GM21723 (cell line): Measurements from ENCODE around the gene MMS19.

Experiments
- ATAC-seq: cut with Tn5 transposase; IDR thresholded peaks from one replicate; pipeline ENCODE4 v1.9.1; 2021; ENCODE audit warnings: mild to moderate bottlenecking, moderate library complexity; ENCODE audit not compliant: unreplicated experiment

The MMS19 gene

DNA sequence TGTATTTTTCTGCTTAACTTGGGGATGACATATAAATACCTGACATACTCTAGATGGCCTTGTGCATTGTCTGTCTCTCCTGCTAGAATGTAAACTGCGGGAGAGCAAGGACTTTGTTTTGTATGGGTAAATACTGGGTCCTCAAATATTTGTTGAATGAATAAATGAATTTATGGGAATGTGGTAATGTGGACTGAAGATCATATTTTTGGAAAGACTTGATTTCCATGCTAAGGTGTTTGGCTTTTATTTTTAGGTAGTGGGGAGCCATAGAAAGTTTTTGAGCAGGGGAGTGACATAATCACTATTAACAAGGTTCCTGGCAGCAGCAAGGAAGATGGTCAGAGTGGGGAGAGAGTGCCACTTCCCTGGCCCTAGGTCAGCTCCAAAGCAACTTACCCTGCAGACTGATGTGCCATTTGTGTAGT lies 27.5 kb upstream of the MMS19 start:
- no peak for ATAC-seq

- ATAC-seq = no peak
Observed at GRCh38 chr10:97525086-97525485, 26.9 kb upstream of the MMS19 start.

DNA sequence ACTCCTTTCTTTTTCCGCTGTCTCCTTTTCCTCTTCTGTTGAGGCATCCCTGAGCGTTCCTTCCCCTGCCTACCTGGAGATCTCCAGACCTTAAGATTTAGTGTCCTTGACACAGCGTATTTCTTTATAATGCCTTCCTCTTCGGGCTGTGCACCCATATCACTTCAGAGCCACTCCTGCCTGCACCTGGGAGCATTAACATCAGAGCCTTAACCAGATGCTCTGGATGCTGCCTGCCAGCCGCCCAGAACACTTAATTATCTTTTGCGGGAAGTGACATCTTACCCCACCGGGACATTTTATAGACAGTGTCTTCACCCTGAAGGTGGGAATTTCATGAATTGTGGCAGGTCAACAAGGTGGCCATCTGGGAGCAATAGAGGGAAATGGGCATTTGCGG lies 24.7 kb upstream of the MMS19 start:
- no peak for ATAC-seq

GRCh38 chr10:97522071-97522470 lies 23.8 kb upstream of the MMS19 start:
- ATAC-seq = no peak

DNA sequence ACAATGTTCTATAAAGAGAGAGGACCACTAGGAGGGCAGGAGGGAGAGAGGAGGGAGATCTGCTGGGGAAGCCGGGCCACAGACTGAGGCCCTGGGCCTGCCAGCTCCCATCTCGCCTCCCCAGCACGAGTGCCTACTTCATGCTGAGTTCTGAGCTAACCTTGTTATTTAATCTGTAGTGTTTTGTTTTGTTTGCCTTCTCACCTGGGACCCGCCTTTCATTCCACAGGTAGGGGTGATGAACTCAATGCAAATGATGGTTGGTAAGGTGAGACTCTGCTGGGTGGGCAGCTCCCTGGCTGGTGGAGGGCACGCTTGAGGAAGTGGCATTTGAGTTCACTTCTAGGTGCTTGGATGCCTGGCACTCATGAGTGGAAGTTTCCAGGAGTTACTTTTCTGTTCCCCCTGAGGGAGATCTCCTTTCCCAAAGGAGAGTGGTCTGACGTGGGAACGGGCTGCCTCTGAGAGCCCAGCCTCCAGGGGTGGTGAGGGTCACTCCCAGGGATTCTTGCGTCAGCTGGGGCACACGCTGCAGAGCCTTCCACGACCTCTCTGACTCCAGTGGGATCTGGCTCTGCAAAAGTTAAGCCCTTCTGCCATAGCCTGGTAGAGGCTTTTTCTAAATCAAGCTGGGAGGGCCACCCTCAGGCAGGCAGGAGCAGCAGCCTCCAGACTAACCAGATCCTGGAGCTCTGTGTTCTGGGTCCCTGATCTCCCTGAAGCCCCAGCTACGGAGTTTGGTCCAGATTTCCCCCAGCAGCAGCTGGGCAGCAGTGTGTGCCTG lies 22.9 kb upstream of the MMS19 start:
- no peak for ATAC-seq

GRCh38 chr10:97520520-97520919 lies 22.3 kb upstream of the MMS19 start:
- ATAC-seq = no peak

GRCh38 chr10:97519342-97519741 lies 21.1 kb upstream of the MMS19 start:
- no peak for ATAC-seq

DNA sequence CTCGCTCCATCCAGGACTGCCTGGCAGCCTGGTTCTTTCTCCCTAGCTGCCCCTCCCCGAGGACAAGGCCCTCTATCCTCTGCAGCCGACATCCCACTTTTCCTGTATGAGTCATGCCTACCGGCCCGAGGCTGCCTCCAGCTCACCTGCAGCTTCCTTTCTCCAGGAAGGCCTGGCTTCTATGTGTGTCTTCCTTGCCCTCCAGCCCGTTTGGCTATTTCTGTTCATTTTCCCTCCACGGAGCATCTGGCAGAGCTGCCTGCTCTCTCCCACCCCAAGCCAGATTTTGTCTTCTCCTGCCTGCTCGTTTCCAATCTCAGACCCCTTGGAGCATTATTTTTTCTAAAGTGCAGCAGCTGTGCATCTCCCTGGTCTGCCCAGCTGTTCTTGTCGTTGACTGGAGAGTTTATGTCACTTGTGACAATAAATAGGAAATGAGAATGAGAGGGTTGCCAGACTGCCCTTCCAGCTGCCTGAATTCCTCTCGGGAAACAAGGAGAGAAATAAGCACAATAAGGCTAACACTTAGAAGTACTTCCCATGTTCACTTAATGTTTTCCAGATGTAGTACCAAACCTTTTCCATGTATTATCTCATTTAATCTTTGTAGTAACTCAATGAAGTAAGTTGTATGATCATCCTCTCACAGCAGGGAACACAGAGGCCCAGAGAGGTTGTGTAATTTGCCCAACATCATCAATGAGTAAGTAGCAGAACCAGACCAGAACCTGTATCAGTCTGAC lies 20.2 kb upstream of the MMS19 start:
- no peak for ATAC-seq

GRCh38 chr10:97517778-97518300 lies 19.6 kb upstream of the MMS19 start:
- ATAC-seq = no peak

DNA sequence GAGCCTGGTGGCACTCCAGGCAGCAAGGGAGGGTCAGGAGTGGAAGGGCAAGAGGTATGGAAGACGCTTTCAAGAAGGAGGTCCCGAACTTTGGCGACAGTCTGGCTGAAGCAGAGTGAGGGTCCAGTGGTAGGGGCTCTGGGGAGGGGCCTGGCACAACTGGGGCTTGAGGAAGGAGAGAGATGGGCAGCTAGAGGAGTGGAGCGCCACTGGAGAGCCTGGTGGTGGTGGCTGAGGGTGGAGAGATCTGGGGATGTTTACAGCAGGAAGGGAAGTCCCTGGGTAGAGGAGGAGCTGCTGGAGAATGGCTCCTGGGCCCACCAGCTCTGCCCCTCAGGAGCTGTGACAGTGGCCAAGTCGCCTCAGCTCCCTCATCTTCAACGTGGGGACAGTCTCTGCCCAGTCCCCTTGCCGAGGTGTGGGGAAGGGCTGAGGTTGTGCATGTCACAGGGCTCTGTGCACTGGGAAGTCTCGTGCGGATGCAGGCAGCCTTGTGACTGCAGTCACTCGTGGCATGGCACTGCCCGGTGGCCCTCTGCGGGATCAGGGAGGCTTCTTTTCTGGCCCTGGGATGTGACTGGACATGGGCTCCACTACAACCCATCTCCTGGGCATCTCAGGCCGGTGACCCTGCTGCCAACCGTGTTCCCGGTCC lies 19.0 kb upstream of the MMS19 start:
- no peak for ATAC-seq

- no peak for ATAC-seq
Observed at GRCh38 chr10:97515271-97515978, 17.2 kb upstream of the MMS19 start.

- ATAC-seq = no peak
Observed at GRCh38 chr10:97514344-97514743, 16.1 kb upstream of the MMS19 start.

GRCh38 chr10:97512993-97513392 lies 14.8 kb upstream of the MMS19 start:
- no peak for ATAC-seq

GRCh38 chr10:97511711-97512440 lies 13.7 kb upstream of the MMS19 start:
- ATAC-seq = no peak

DNA sequence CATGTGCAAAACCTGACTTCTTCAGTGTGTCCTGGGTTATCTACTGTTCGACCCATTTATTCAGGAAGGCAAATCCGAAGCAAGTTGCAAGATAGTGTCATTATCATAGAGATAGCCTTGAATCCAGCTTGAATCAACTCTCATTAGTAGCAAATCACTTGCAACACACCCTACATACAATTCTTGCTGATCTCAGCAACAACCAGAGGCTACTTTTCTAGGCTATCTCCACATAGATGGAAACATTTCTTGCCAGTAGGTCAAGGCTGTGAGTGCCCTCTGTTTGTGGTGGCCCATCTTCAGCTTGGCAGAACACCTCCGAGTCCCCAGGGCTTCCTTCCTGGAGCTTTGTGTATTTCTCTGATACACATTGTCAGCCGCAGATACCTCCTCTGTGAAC lies 12.5 kb upstream of the MMS19 start:
- ATAC-seq = no peak

DNA sequence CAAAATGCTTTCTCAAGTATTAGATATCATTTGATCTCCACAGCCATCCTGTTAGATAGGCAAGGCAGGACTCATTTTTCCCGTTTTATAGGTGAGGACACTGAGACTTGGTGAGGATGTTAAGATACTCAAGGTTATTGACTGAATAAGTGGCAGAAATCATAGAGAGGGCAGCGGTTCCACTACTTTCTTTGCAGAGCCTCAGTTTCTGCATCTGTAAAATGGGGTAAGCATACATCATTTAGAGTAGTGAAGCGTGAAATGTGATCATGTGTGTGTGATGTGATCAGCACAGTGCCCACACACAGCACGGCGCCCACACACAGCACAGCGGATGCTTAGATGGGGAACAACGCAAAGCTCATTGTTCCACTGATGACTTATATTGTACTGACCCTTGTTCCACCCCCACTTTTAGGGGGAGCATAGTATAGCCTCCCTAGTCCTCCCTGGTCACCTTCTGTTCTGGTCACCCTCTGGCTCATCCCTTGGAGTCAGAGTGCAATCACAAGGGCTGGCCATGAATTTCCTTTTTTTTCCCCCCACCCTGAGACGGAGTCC lies 11.0 kb upstream of the MMS19 start:
- no peak for ATAC-seq

DNA sequence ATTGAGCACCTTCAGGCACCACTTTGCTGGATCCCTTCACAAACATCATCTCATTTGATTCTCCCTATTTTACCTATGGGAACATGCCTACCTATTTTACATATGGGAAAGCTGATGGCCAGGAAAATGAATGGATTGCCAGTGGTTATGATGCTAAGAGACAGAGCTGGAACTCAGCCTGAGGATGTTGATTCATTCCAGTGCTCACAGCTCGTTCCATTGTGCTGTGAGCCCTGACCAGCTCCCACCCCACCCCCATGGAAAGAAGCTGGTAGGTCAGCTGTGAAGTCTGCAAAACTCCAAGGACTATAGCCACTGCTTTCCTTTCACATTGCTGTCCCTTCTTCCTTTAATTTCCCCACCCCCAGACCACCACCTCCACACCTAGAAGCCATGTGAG lies 10.1 kb upstream of the MMS19 start:
- ATAC-seq = no peak

GRCh38 chr10:97506199-97506991 lies 8.2 kb upstream of the MMS19 start:
- ATAC-seq = no peak

DNA sequence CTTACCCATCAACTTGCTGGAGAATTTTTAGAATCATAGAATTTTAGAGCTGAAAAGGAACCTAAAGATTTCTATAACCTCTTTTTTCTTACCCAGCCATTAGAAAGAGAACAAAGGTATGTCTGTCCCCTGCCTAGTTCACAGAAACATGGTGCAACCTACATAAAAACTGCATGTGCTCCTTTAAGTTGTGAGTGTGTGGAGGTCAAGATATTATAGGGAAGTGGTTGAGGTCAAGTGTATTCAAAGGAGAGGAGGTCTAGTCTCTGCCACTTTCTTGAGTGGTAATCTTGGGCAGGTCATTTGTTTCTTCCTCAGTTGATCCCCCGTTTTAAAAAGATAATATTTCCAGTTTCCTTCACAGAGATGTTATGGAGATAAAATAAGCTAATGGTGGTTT lies 6.9 kb upstream of the MMS19 start:
- ATAC-seq = no peak
